Measurements from ENCODE around the gene C11orf21. TPM values are rescaled to one million over a fixed set of nuclear protein-coding genes. Genes with fewer than 3 reads are reported as not detected.

Gene C11orf21
- total and polyA plus RNA-seq, 2 of the 8 experiments (the other 6 are each of a cell fraction or from before 2014, with no cell fraction given) = not detected

GRCh38 chr11:2298131-2298794 lies 3.5 kb downstream of the C11orf21 start:
- Histone ChIP-seq H3K56ac (replicated peaks; ENCODE audit: insufficient read length, low read depth, low read length) (no peak overlapping the region), H3K4ac (replicated peaks; ENCODE audit: insufficient read length, low read depth, low read length) (no peak overlapping the region), H2BK120ac (replicated peaks; ENCODE audit: low read depth, low read length) (no peak overlapping the region), H3K36me3 (ENCODE audit: control insufficient read depth in 2 of 4, insufficient read depth in 4 of 4, low read length in 3 of 4) (no peaks in the 10 kb centered on the region), H2BK15ac (ENCODE audit: low read length) (no peak overlapping the region), H3K79me1 (ENCODE audit: low read depth, low read length) (no peaks in the 10 kb centered on the region), H3K9ac (replicated peaks in 1 of 4; ENCODE audit: extremely low read depth in 1 of 4, low read depth in 3 of 4, low read length in 3 of 4) (no peak overlapping the region), H2BK5ac (ENCODE audit: low read depth, low read length) (no peak overlapping the region), H3K14ac (ENCODE audit: insufficient read length) (no peak overlapping the region), H4K5ac (ENCODE audit: insufficient read length, low read depth, low read length) (no peak overlapping the region), H4K20me1 (replicated peaks in 1 of 2; ENCODE audit: control insufficient read depth in 1 of 2, insufficient read depth in 2 of 2, low read length in 2 of 2) (peaks cover 0 to 2% of the 10 kb centered on the region in 2 experiments), H3K4me3 (ENCODE audit: extremely low read depth in 1 of 4, insufficient read depth in 2 of 4, low read depth in 3 of 4, low read length in 4 of 4) (no peak overlapping the region), H3K27me3 (replicated peaks in 1 of 4; ENCODE audit: control insufficient read depth in 3 of 4, extremely low read depth in 1 of 4, insufficient read depth in 3 of 4, low read length in 3 of 4) (peaks cover 0 to 2% (median under 1%) of the 10 kb centered on the region in 4 experiments; a peak in 2 of 7 replicates), H2BK12ac (ENCODE audit: low read depth, low read length) (no peak overlapping the region), H3K23ac (ENCODE audit: insufficient read length) (no peak overlapping the region), H2AFZ (ENCODE audit: low read length) (no peak overlapping the region), H4K91ac (replicated peaks; ENCODE audit: insufficient read length, low read length) (no peak overlapping the region), H3K79me2 (ENCODE audit: control insufficient read depth in 1 of 2, insufficient read depth in 2 of 2, low read length in 2 of 2) (no peaks in the 10 kb centered on the region), H3K27ac (ENCODE audit: low read depth, low read length) (no peak overlapping the region), H3K4me1 (replicated peaks in 1 of 4; ENCODE audit: control insufficient read depth in 3 of 4, insufficient read depth in 4 of 4, low read length in 3 of 4) (no peaks in the 10 kb centered on the region), H4K8ac (ENCODE audit: extremely low read depth, insufficient read depth, low read length) (no peak overlapping the region), H3K23me2 (ENCODE audit: low read depth, low read length) (no peaks in the 10 kb centered on the region), H2BK20ac (ENCODE audit: low read length) (no peak overlapping the region), H2AK5ac (ENCODE audit: low read depth, low read length) (no peak overlapping the region), H3K4me2 (ENCODE audit: insufficient read depth in 1 of 2, low read depth in 2 of 2, low read length in 2 of 2) (no peak overlapping the region), H3K9me3 (ENCODE audit: insufficient read depth in 2 of 2, low read depth in 1 of 2, low read length in 1 of 2) (no peaks in the 10 kb centered on the region), H3K18ac (ENCODE audit: extremely low read depth, low read length) (no peak overlapping the region)
- ChIA-PET POLR2A (ENCODE audit: partially characterized antibody) (interaction anchor here (1.7 kb wide), 1 partner anchor 102 kb away, joined by 5 read pairs; the partner anchor contains the start of gene TSSC4), CTCF (ENCODE audit: partially characterized antibody) (interaction anchor here (0.8 to 14.9 kb wide), 31 partner anchors 9 to 136 kb away, joined by 3 to 333 read pairs (median 6); partner anchors contain the start of gene TSSC4)
- 87% methylated on average over 14 of the region's 14 CpGs; no CpG with 5 or more reads in 1 of the 2 experiments for WGBS, 2 experiments (ENCODE audit: extremely low coverage in 1 of 2, insufficient coverage in 1 of 2, insufficient read length in 1 of 2, insufficient replicate concordance in 2 of 2, low coverage in 1 of 2, low lambda C conversion rate in 2 of 2, missing lambda C conversion rate in 1 of 2)
- peak in 1 of 2 experiments; percentile 23 for DNase-seq (ENCODE audit: low read depth in 1 of 2, low spot score in 2 of 2)
- FAIRE-seq = no peak
- TF ChIP-seq MAFK (IDR thresholded peaks at IDR 0.05; ENCODE audit: low read depth, low read length) (no peak), EZH2 (IDR thresholded peaks at IDR 0.05; ENCODE audit: low read depth, low read length, severe bottlenecking) (no peak), CTCF (IDR thresholded peaks at IDR 0.05; ENCODE audit: control extremely low read depth in 1 of 3, insufficient read depth in 1 of 3, low read depth in 1 of 3, low read length in 3 of 3) (no peak), E2F6 (IDR thresholded peaks at IDR 0.05) (no peak), RAD21 (IDR thresholded peaks at IDR 0.05 in 1 of 2, conservative IDR thresholded peaks at IDR 0.05 in 1 of 2; ENCODE audit: low read depth in 2 of 2, low read length in 2 of 2) (no peak), HDAC6 (IDR thresholded peaks at IDR 0.05; ENCODE audit: low read depth, low read length) (no peak)

Measured in H1 (cell line).